Stimulated activated effector memory CD8-positive, alpha-beta T cell treated with anti-CD3 and anti-CD28 coated beads, Interleukin-12 subunit alpha, Interleukin-12 subunit beta, amount 100 ng/mL, for 72 hours (primary cell): ENCODE results near the gene SPSB2.

Experiments used
- ATAC-seq: fragments of 150-1000 bp; cut with Tn5 transposase; 2 replicates; pipeline ENCODE4 v1.10.0; 2021
- DNase-seq, 2 donors: peaks; one replicate each; pipeline ENCODE4 v3.0.0; 2021 to 2022; ENCODE audit warnings: low spot score in 2 of 2
- H3K27ac Mint-ChIP-seq: one replicate; pipeline ENCODE4 v1.8.0; 2022; ENCODE audit warnings: mild to moderate bottlenecking, mixed read lengths
- H3K36me3 Mint-ChIP-seq: one replicate; pipeline ENCODE4 v1.8.0; 2022; ENCODE audit warnings: mild to moderate bottlenecking, mixed read lengths
- H3K4me1 Mint-ChIP-seq: one replicate; pipeline ENCODE4 v1.8.0; 2022; ENCODE audit warnings: mixed read lengths
- H3K4me3 Mint-ChIP-seq: one replicate; pipeline ENCODE4 v1.8.0; 2022; ENCODE audit warnings: mild to moderate bottlenecking, mixed read lengths
- H3K9me3 Mint-ChIP-seq: one replicate; pipeline ENCODE4 v1.8.0; 2022; ENCODE audit warnings: mixed read lengths

SPSB2 gene

GRCh38 chr12:6826734-6827436 lies 46.2 kb downstream of the SPSB2 start:
- Mint-ChIP-seq H3K9me3 (no peaks in the 10 kb centered on the region), H3K27ac (peak overlapping the region; percentile 9), H3K36me3 (peaks cover 9% of the 10 kb centered on the region), H3K4me1 (peaks cover 48% of the 10 kb centered on the region), H3K4me3 (peak overlapping the region; percentile 91)
- ATAC-seq (no peak), DNase-seq (no peak)

- no peak overlapping the region for H3K4me3 Mint-ChIP-seq
- no peaks in the 10 kb centered on the region for H3K9me3 Mint-ChIP-seq
- peaks cover 54% of the 10 kb centered on the region for H3K4me1 Mint-ChIP-seq
- H3K27ac Mint-ChIP-seq, result no peak overlapping the region
- no peak for ATAC-seq
- H3K36me3 Mint-ChIP-seq, result peaks cover 9% of the 10 kb centered on the region
- no peak for DNase-seq
These were observed 46.9 kb downstream of the SPSB2 start for GRCh38 chr12:6826125-6826733.

GRCh38 chr12:6825398-6826124 lies 47.5 kb downstream of the SPSB2 start:
- H3K9me3 Mint-ChIP-seq, result no peaks in the 10 kb centered on the region
- no peak overlapping the region for H3K27ac Mint-ChIP-seq
- peaks cover 9% of the 10 kb centered on the region for H3K36me3 Mint-ChIP-seq
- H3K4me1 Mint-ChIP-seq, result peaks cover 60% of the 10 kb centered on the region
- peak overlapping the region; percentile 19 for H3K4me3 Mint-ChIP-seq
- DNase-seq (peak; percentile 84 to 94), ATAC-seq (peak; percentile 76)

GRCh38 chr12:6824901-6825381 lies 48.2 kb downstream of the SPSB2 start:
- H3K27ac Mint-ChIP-seq, result no peak overlapping the region
- no peak overlapping the region for H3K4me3 Mint-ChIP-seq
- no peak for ATAC-seq

GRCh38 chr12:6824085-6824775 lies 48.9 kb downstream of the SPSB2 start:
- no peak overlapping the region for H3K4me3 Mint-ChIP-seq
- H3K36me3 Mint-ChIP-seq, result peaks cover 7% of the 10 kb centered on the region
- no peaks in the 10 kb centered on the region for H3K9me3 Mint-ChIP-seq
- H3K27ac Mint-ChIP-seq, result no peak overlapping the region
- ATAC-seq, result no peak
- no peak for DNase-seq
- H3K4me1 Mint-ChIP-seq, result peaks cover 55% of the 10 kb centered on the region

More at GRCh38 chr12:6824901-6825381, 48.2 kb downstream of the SPSB2 start:
- peaks cover 9% of the 10 kb centered on the region for H3K36me3 Mint-ChIP-seq
- H3K4me1 Mint-ChIP-seq, result peaks cover 60% of the 10 kb centered on the region
- no peaks in the 10 kb centered on the region for H3K9me3 Mint-ChIP-seq
- DNase-seq, result no peak

GRCh38 chr12:6823182-6824084 lies 49.7 kb downstream of the SPSB2 start:
- no peaks in the 10 kb centered on the region for H3K9me3 Mint-ChIP-seq
- ATAC-seq (no peak), DNase-seq (no peak)
- H3K27ac Mint-ChIP-seq, result no peak overlapping the region
- H3K36me3 Mint-ChIP-seq, result peaks cover 4% of the 10 kb centered on the region
- H3K4me1 Mint-ChIP-seq, result peaks cover 48% of the 10 kb centered on the region
- no peak overlapping the region for H3K4me3 Mint-ChIP-seq

GRCh38 chr12:6822426-6823135 lies 50.5 kb downstream of the SPSB2 start:
- no peak for DNase-seq
- no peak for ATAC-seq
- Mint-ChIP-seq H3K36me3 (peaks cover 4% of the 10 kb centered on the region), H3K9me3 (no peaks in the 10 kb centered on the region), H3K27ac (peak overlapping the region; percentile 53), H3K4me3 (peak overlapping the region; percentile 56), H3K4me1 (peaks cover 40% of the 10 kb centered on the region)

GRCh38 chr12:6821591-6822425 lies 51.3 kb downstream of the SPSB2 start, which contains the start of gene GPR162:
GPR162 (plus strand) TSS chr12:6821821; CDS start chr12:6823899, 2,078 bp downstream.
- DNase-seq (no peak), ATAC-seq (no peak)
- peak within 1 kb of the TSS; percentile 77 for H3K27ac Mint-ChIP-seq

More at GRCh38 chr12:6821591-6822425, 51.3 kb downstream of the SPSB2 start, which contains the start of gene GPR162:
- H3K9me3 Mint-ChIP-seq, result no peaks in the 10 kb centered on the region
- peaks cover 4% of the 10 kb centered on the region for H3K36me3 Mint-ChIP-seq
- H3K4me1 Mint-ChIP-seq, result peaks cover 33% of the 10 kb centered on the region
- H3K4me3 Mint-ChIP-seq, result peak within 1 kb of the TSS; percentile 56
